ENCODE results near the gene TOPAZ1. TPM values are rescaled to one million over a fixed set of nuclear protein-coding genes. Genes with fewer than 3 reads are reported as not detected.
"Not testable (repeated sequence)": the region's sequence is repeated elsewhere in the genome, so short reads cannot be mapped to it uniquely, and the experiment has no call there.

TOPAZ1 gene
- total and polyA plus RNA-seq, 8 donors = not detected

DNA sequence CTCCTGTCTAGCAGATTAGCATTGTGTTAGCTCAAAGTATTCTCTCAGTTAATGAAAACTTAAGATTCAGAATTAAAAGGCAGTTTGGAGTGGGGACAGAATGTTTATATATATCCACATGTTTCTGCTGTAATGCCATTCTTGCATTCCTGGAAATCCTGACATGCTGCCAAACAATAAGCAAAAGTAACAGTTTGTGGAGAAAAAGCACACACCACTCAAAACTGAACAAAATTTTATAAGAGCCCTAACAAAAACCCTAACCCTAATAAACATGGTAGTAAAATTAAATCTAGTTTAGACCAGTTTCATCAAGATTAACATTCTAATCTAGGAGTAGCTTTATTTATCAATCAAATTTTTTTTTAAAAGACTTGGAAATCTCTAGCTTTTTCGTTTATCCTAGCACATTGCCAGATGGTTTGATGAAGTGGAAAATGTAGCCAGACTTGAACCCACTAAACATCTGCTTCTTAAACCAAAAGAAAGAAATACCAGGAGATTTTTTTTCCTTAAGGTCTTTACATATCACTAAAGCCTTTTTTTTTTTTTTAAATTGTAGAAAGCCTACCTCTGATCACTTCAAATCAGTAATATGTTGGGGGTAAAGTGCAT is 100.6 kb downstream of the TOPAZ1 start:
- TF ChIP-seq EP300 (IDR thresholded peaks at IDR 0.05) = no peak
- TF ChIP-seq POLR2AphosphoS5 (IDR thresholded peaks at IDR 0.05) = no peak
- TF ChIP-seq, protein P1, sequence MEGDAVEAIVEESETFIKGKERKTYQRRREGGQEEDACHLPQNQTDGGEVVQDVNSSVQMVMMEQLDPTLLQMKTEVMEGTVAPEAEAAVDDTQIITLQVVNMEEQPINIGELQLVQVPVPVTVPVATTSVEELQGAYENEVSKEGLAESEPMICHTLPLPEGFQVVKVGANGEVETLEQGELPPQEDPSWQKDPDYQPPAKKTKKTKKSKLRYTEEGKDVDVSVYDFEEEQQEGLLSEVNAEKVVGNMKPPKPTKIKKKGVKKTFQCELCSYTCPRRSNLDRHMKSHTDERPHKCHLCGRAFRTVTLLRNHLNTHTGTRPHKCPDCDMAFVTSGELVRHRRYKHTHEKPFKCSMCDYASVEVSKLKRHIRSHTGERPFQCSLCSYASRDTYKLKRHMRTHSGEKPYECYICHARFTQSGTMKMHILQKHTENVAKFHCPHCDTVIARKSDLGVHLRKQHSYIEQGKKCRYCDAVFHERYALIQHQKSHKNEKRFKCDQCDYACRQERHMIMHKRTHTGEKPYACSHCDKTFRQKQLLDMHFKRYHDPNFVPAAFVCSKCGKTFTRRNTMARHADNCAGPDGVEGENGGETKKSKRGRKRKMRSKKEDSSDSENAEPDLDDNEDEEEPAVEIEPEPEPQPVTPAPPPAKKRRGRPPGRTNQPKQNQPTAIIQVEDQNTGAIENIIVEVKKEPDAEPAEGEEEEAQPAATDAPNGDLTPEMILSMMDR (IDR thresholded peaks at IDR 0.05) = no peak
- TF ChIP-seq POLR2A (IDR thresholded peaks at IDR 0.05) = no peak
- H3K9me3 ChIP-seq = no peaks in the 10 kb centered on the region
- peaks cover 11 to 64% (median 38%) of the 10 kb centered on the region in 4 donors for H3K4me1 ChIP-seq
- peak in 1 of 2 donors; percentile 60 for DNase-seq
- H3K27ac ChIP-seq = peak overlapping the region in 3 of 5 donors; percentile 7 to 56 (median 18)
- no peaks in the 10 kb centered on the region for H3K36me3 ChIP-seq
- H3K27me3 ChIP-seq = no peaks in the 10 kb centered on the region
- intact Hi-C loops (cut with DNase I; ENCODE audit: low total_unique reads) = no loop called here
- H3K4me3 ChIP-seq = no peak overlapping the region
- 34 to 57% (median 45%) methylated on average over 1 of the region's 1 CpG for WGBS, 5 donors

DNA sequence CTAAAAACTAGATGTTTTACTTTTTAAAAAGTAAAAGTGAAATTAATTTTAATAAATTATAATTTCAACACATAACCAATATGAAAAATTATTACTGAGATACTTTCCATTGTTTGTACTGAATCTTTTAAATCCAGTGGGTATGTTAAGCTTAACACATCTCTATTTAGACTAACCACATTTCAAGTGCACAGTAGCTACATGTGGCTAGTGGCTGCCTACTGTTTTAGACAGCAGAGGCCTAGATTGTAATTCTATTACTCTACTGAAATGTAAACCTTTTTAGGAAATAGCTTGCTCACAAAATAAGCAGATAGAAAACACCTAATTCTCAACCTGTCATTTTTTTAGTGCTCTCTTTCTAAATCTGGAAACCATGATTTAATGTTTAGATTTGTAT is 101.7 kb downstream of the TOPAZ1 start:
- Histone ChIP-seq H3K4me3 (no peak overlapping the region), H3K4me1 (peaks cover 11 to 63% (median 42%) of the 10 kb centered on the region in 4 donors), H3K27ac (no peak overlapping the region), H3K9me3 (no peaks in the 10 kb centered on the region), H3K36me3 (no peaks in the 10 kb centered on the region), H3K27me3 (no peaks in the 10 kb centered on the region)
- intact Hi-C loops (cut with DNase I; ENCODE audit: low total_unique reads) = no loop called here
- DNase-seq = no peak
- TF ChIP-seq EP300 (IDR thresholded peaks at IDR 0.05) = no peak
- TF ChIP-seq POLR2A (IDR thresholded peaks at IDR 0.05) = no peak
- no peak for TF ChIP-seq POLR2AphosphoS5 (IDR thresholded peaks at IDR 0.05)
- TF ChIP-seq, protein P1 (IDR thresholded peaks at IDR 0.05) = no peak

DNA sequence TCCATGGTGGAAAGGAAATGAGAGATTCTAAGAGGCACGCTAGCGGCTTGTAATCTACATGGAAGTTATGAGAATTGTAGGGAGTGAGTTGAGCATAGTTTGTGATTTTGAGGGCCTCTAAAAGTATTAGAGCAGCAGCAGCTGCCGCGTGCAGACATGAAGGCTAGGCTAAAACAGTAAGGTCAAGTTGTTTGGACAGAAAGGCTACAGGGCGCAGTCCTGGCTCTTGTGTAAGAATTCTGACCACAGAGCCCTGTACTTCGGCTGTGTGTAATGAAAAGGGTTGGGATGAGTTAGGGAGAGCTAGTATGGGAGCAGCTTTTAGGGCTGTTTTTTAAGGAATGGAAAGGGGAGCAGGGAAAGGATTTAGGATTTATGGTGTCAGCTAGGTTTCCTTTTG is 104.9 kb downstream of the TOPAZ1 start:
- H3K4me3 ChIP-seq; H3K36me3 ChIP-seq; DNase-seq; intact Hi-C loops (cut with DNase I; ENCODE audit: low total_unique reads); H3K27me3 ChIP-seq; H3K9me3 ChIP-seq: not testable (repeated sequence)
- peak overlapping the region in 4 of 5 donors; percentile 4 to 47 (median 28) for H3K27ac ChIP-seq
- WGBS, 5 donors = 75 to 81% (median 78%) methylated on average over 6 of the region's 6 CpGs
- peaks cover 0 to 45% (median 25%) of the 10 kb centered on the region in 4 donors for H3K4me1 ChIP-seq

DNA sequence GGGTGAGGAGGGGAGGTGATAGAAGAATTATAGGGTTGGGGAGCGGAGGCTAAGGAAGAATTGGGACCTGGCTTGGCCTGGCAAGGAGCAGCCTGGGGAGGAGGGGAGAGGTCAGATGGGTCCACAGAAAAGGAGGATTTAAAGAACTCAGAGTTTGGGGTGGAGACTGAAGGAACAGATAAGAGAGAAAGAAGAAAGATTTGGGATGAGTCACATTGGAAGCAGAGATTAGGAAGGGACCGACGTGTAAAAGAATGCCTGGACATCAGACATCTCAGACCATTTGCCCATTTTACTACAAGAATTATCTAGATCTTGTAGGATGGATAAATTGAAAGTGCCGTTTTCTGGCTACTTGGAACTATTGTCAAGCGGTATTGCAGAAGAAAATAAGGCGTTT is 107.3 kb downstream of the TOPAZ1 start:
- TF ChIP-seq POLR2AphosphoS5 (IDR thresholded peaks at IDR 0.05) = no peak
- no peak for TF ChIP-seq EP300 (IDR thresholded peaks at IDR 0.05)
- no peak for TF ChIP-seq POLR2A (IDR thresholded peaks at IDR 0.05)
- TF ChIP-seq, protein P1 (IDR thresholded peaks at IDR 0.05) = no peak
- Histone ChIP-seq H3K4me3 (no peak overlapping the region), H3K9me3 (no peaks in the 10 kb centered on the region), H3K4me1 (peaks cover 0 to 31% (median 17%) of the 10 kb centered on the region in 4 donors), H3K27me3 (no peaks in the 10 kb centered on the region), H3K27ac (no peak overlapping the region), H3K36me3 (no peaks in the 10 kb centered on the region)
- DNase-seq = no peak
- WGBS, 5 donors = 80 to 87% (median 82%) methylated on average over 6 of the region's 6 CpGs
- intact Hi-C loops (cut with DNase I; ENCODE audit: low total_unique reads) = no loop called here

DNA sequence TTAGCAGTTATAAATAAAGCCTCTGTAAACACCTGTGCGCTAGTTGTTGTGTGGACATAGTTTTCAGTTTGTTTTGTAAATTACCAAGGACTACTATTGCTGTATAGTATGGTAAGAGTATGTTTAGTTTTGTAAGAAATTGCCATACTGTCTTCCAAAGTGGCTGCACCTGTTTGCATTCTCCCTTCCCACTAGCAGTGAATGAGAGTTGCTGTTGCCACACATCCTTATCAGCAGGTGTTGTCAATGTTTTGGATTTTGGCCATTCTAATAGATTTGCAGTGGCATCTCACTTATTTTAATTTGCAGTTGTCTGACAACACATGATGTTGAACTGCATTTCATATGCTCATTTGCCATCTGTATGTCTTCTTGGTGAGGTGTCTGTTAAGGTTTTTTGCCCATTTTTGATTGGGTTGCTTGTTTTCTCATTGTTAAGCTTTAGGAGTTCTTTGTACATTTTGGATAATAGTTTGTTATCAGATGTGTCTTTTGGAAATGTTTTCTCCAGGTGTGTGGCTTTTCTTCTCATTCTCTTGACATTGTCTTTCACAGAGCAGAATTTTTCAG is 111.8 kb downstream of the TOPAZ1 start:
- 93 to 100% (median 97%) methylated on average over 1 of the region's 1 CpG for WGBS, 5 donors
- no peaks in the 10 kb centered on the region for H3K27me3 ChIP-seq
- TF ChIP-seq, protein P1 (IDR thresholded peaks at IDR 0.05) = no peak
- no peak for TF ChIP-seq EP300 (IDR thresholded peaks at IDR 0.05)
- no peak for TF ChIP-seq POLR2AphosphoS5 (IDR thresholded peaks at IDR 0.05)
- no peak for TF ChIP-seq POLR2A (IDR thresholded peaks at IDR 0.05)
- no peak for DNase-seq
- H3K36me3 ChIP-seq = peaks cover 0 to 10% (median 5%) of the 10 kb centered on the region in 4 donors
- H3K4me1 ChIP-seq = peaks cover 0 to 27% (median 9%) of the 10 kb centered on the region in 4 donors
- no peaks in the 10 kb centered on the region for H3K9me3 ChIP-seq
- intact Hi-C loops (cut with DNase I; ENCODE audit: low total_unique reads) = no loop called here
- H3K27ac ChIP-seq = no peak overlapping the region
- H3K4me3 ChIP-seq = no peak overlapping the region

All from stomach (tissue), 9 donors.